Activated CD4-positive, alpha-beta T cell treated with anti-CD3 and anti-CD28 coated beads, Interleukin-2, amount 50 U/mL, for 16 hours (primary cell): Measurements from ENCODE around the gene CRABP1.

ENCODE experiments used
- DNase-seq: peaks from one replicate; pipeline ENCODE4 v3.0.0-alpha.2; 2020

CRABP1 gene

DNA sequence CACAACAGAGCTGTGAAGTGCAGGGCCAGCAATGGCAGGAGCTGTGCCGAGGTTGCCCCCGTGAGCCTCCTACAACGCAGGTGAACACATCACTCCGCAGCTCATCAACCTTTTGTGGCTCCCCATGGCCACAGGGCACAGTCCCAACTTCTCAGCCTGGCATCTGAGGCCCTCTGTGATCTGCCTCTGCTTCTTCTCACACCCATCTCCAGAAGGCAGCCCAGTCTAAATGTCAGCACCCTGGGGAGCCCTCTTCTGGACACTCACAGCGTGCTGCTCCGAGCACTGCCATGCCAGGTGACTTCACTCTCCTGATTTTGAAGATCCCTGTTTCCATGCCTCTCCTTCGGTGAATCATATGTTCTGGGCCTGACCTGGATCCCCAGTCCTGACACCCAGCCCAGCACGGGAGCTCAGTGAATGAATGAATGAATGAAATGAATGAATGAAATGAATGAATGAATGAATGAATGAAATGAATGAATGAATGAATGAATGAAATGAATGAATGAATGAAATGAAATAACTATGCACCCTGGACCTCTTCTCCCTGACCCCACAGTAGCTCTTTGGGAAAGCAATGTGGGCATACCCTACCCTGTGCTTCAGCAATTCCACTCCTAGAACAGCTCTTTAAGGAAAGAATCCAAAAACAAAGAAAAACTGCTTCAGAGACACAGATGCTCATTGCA, 22.9 kb upstream of the CRABP1 start:
- no peak for DNase-seq

DNA sequence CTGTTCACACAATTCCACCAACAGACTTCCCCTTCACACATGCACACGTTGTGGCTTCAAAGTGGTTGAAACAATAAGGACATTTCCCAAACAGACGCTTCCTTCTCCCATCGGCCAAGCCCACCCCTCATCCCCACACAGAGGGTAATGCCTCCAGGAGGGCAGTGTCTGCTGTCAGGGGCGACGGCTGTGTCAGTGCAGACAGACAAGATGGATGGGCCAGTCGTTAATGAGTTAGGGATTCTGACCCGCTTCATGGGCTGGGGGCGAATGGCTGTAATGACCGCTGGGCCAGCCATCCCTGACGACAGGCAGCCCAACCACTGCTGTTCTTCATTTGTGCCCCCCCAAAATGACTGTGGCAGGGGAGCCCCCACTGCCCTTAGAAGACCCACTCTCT, 20.6 kb upstream of the CRABP1 start:
- no peak for DNase-seq

DNA sequence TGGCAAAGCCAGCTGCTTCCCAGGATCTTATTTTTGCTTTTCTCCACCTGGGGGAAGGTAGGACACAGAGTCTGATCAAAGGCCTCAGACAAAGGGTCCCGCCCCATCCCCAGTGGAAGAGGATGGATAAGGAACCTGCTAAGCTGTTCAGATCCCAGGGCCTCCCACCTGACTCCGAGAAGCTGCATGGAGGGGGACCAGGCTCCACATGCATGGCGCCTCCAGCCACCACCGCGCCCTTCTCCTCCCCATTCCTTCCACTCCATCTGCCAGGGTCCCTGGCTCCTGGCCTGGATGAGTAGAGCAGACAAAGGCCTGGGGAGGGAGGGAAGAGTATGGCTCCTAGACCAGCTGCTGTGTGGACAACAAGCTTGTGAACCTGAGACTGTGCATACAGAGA, 20.0 kb upstream of the CRABP1 start:
- no peak for DNase-seq

DNA sequence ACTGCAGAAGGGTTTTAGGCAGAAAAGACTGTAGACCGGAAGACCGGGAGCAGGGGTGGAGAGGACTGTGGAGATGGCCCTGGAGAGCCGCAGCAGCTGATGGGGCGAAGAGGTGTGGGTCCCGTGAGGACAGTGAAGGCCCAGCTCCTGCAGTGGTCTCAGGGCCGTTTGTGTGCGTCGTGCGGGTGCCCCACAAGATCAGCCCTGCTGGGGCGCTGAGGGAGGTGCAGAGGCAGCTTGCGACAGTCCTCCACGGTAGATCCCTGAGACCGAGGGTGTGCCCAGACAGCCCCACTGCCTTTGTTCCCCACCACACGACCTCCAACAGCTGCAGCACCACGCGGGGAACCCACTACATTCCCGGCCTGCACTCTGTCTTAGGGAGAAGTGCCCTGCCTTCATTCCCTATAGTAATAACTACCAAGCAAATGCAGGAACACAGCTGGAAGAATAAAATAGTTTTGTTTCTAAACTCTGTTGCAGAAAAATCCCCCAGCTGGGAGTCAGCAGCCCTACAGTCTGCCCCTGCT, 19.0 kb upstream of the CRABP1 start:
- DNase-seq, result no peak

DNA sequence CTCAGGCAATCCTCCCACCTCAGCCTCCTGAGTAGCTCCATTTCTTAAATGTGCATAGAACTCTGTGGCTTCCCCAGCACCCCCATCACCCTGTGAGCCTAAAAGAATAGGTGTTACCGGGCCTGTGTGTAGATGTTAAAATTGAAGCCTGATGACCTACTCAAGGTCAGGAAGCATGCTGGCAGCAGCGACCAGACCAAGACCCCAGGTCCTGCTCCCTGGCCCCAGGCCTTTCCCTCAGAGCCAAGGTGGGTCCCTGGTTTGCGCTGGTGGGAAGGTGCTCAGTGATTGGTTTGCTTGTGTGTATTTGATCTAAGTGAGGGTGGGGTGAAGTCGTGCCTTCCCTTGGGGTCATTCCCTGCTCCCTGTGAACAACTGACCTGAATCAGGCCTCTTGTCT, 18.4 kb upstream of the CRABP1 start:
- DNase-seq, result no peak

DNA sequence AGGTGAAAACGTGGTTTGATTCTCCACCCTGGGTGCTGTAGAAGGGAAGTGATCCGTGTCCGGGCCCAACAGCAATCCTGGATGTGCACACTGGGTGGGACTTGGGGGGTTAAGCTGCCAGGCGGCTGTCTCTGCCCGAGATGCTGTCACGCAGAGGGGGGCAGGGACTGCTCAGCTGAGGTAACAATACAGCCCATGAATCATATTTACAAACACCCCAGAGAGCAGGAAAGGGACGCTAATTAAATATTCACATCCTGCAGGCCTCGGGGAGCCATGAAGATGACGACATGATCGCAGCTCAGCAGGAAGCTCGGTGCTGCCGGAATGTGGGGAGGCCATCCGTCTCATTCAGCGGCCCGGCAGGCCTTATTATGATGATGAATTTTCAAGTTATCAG, 17.9 kb upstream of the CRABP1 start:
- DNase-seq, result no peak

DNA sequence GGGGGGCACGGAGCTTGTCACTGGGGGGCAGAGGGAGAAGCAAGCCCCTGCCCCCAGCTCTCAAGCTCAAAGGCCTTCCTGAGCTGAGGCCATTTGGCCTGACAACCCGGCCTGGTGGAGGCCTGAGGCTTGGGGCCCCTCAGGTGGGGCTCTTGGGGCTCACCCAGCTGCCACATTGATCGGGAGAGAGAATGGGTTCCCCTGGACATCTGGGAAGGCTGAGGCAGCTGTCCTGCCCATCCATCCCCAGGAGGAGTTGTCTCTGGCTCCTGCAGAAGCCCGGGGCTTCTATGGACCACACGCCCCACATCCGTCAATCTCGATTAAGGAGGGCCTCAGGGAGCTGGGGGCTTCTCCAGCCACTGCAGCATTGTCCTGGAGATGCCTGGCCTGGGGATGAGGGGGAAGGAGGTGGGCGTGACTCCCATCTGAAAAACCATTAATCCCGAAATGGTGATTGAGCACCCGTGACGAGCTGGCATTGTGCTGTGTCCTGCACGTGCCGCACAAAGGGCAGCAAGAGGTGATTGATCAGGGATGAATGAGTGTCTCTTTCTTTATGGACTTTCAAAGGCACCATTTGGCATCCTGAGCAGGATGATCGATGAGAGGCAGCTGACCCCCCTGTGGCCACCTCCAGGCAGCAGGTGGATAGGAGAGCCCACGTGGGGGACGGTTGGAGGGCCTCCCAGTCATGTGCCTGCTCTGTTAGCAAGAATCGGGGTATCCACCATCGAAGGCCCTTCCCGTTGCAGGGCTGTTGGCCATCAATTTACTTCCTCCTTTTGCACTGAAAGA, 17.2 kb upstream of the CRABP1 start:
- no peak for DNase-seq

DNA sequence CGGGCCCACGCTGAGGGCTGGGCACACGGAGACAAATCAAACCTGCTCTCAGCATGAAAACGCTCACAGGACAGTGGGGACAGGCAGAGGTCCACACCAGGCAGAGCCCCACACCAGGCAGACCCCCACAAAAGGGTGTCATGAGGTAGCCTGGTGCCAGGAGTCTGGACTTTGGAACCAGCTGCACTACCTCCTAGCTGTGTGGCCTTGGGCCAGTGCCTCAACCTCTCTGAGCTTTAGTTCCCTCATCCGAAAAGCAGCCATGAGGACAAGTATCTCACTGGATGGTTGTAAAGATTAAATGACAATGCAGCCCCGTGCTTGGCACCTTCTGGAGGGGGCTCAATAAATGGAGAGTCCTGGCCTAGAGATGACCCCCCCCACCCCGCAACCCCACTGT, 16.5 kb upstream of the CRABP1 start:
- no peak for DNase-seq

DNA sequence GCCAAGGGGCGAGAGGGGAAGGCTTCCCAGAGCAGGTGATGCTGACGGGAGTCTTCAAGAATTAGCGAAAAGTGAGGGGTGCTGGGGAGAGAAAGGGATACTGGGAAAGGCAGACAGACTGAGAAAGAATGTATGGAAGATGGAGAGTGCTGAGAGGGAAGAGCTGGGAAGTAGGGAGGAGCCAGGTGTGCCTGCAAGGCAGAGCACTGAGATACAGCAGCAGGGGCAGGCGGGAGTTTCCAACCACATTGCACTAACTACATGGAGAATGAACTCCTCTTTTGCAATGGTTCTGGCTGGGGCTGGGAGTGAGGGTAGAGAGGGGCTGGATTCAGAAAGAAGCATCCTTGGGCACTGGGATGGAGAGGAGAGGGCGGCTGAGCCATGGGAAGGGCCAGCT, 16.0 kb upstream of the CRABP1 start:
- DNase-seq, result no peak

DNA sequence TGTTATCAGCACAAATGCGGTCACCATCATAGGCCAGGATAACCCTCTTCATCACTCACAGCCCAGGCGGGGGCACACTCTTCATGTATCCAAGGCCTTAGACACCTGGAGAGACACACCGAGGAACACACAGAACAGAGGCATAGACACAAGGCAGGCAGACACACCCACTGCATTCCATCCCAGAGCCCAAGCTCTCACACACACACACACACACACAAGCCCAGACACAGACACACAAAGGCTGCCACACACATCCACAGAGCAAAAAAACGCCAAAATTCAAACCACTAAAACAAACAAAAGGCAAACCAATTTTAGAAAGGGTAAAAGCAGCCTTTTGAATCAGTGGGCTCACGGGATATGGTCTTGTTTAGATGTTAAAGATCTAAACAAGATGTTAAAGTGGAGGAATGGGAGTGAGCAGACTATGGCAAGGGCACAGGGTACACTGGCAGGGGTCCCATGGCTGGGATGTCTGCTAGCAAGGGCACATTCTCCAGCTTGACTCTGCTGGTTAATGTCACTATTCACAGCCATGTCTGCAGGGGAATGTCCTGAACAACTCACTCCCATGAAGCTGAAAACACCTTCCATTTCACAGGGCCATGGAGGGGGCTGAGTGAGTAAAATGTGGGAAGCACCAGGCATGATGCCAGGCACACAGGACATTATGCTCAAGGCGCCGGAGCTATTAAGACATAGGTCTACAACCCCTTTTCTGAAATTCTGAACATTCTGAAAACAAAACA, 14.9 kb upstream of the CRABP1 start:
- no peak for DNase-seq

DNA sequence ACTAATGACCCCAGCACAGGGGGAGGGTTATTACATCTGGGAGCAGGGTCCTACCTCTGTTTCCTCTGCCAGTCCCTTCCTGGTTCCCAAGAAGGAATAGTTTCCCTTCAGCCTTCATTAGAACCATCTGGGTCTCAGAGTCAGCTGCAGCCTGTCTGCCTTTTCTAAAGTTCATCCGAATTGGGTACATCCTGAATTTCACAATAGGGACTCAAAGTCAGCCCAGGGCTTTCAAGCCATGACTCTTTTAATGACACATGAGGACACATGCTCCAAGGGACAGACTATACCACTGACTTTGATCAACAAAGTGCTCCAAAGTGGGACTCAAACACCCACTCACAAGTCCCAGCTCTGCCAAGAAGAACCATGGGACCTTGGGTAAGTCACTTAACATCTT, 12.7 kb upstream of the CRABP1 start:
- DNase-seq, result no peak

DNA sequence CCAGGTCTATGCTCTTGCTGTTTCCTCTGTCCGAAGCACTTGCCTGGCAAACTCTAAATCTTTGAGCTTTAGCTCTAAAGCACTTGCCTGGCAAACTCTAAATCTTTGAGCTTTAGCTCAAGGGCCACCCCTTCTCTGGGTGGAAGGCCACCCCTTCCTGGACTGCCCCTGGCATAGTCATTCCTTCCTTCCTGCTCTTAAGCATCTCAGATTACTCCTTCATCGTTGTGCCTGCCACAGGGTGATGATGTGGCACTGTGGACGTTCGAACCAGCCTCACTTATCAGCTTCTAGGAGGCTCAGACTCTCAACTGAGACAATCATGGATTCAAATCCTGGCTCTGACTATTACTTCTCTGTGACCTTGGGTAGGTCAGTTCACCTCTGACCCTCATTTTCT, 10.5 kb upstream of the CRABP1 start:
- DNase-seq, result peak; percentile 20

DNA sequence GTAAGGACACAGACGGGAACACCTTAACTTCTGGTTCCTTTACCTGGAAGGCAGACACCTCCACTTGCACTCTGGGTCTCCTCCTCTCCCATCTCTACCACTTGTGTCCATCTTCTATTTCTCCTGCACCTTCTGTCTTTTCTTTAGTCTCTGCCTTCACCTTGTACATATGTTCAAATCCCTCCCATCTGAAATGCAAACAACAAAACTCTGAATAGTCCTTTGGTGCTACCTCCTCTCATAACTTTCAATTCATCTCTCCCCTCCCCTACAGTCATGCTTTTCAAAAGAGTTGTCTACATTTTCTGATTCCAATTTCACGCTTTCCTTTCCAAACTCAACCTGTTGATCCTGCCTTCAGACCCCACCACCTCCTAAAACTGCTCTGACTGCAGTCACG, 5.3 kb upstream of the CRABP1 start:
- DNase-seq, result no peak

DNA sequence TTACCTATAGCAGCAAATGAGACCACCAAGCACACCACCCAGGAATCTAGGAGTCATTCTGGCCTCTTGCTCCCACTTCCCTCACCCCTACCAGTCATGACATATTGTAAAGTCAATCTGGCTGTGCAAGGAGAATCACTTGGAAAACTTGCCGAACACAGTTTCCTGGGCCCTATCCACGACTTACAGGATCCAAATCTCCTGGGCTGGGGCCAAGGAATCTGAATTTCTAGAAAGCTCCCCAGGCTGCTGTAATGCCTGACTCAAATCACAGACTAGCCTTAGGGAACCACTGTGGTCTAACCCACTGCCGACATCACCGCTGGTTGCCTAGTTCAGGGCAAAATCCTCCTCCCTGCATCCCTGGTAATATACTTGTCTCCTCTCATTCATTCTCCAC, 4.2 kb upstream of the CRABP1 start:
- no peak for DNase-seq

DNA sequence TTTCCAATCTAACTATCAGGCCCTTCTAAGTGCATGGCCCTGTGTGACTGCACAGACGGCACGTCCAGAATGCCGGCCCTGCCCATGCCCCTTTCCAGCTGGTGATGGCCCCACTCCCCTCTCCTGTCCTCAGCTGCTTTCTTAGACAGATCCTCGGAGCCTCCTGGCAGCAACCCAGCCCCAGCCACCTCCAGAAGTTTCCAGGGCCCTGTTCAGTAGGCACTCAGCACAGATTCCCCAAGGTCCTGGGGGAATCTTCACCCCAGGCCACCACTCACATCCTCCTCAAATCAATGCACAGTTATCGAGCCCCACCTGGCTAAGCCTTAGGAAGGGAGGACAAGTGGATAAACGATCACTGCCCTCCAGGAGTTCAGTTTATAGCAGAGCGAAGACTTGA, 1.4 kb upstream of the CRABP1 start:
- DNase-seq, result no peak

DNA sequence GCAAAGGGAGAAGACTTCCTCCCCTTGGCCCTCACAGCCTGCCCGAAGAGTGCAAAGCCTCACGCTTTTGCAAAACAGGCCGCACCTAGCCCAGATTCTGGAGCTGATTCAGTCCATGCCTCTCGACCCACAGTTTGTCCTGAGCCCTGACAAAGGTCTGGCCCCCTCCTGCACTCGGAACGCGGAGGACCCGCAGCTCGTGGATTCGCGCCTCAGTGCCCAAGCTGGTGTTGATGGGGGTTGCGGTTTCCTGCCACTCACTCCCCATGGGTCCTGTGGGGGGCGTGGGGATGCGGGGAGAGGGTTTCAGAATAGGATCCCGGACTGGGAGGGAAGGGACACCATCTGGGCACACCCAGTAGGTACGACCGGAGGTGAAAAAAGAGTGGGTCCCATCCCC, 594 bp upstream of the CRABP1 start:
- DNase-seq, result no peak

DNA sequence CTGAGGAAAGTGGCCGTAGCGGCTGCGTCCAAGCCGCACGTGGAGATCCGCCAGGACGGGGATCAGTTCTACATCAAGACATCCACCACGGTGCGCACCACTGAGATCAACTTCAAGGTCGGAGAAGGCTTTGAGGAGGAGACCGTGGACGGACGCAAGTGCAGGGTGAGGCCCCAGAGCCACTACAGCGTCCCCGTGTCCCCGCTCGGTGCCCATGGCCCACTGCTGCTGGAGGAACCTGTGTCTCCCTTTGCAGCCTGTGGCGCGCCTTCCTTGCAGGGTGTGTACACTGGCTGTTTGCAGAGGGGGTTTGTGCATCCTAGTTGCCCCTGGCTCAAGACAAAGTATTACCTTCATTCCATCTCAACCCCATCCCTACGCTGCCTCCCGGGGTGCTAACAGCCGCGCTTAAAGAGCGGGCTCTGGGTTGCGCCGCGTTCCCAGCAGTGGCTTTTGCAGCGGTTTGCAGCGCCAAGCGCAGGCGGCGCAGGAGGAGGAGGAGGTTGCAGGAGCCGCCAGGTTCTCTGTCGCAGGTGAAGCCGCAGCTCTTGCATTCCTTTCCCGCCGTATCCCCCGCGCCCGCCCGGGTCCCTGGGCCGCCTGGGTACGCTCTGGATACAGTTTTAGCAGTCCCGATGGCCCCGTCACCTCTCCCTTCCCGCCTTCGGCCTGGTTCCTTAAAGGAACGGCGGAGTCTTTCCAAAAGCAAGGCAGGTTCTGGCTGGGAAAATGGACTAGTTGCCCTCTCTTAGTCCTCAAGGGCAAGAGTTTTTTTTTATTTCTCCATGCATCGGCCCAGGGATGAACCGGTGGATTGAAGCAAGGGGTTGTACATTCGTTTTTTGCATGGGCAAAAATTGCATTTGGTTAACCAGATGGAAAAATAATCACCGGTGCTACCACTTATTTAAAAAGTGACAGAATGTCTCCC, 1.2 kb downstream of the CRABP1 start:
- no peak for DNase-seq

DNA sequence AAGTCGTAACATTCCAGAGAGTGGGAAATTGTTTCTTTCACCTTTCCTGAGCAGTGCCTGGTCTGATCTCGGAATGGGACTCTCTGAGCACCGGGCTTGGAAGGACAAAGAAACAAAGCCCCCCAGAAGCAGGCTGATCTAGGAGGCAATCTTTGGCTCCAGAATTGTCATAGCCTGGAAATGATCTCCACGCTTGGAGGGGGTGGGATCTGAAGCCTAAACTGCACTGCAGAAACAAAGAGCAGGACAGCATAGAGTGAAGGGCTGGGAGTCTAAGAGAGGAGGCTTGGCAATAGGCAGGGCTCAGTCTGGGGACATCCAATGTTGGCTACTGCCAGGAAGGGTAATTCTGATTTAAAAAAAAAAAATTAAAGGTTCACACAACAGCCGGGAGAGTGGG, 1.9 kb downstream of the CRABP1 start:
- no peak for DNase-seq

DNA sequence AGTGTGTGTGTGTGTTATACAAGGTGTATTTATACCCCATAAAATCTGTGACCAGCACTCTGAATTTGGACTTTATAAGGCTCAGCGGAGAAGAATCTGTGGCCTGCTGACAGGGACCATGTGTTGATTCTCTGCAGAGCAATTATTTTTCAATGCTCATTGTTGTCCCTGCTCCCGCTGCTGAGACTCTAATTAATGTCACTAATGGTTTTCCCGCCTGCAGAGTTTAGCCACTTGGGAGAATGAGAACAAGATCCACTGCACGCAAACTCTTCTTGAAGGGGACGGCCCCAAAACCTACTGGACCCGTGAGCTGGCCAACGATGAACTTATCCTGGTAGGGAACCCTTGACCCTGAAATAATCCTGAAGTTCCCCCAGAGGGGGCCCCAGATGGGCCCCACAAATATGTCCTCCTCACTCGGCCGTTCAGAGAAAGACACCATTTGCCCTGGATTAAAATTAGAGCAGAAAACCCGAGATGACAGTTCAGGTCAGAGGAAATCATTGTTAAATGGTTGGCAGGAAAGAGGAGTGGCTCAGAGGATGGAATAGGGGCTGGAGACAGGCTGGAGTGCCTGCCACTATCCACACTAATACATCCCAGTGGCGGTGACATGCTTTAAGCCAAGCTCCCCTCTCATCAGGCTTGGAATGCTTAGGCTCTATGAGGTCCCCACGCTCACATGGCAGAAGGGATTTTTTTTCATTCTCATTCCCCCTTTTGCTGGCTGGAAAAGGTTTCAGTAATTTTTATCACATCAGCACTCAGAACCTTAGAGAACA, 3.3 kb downstream of the CRABP1 start:
- no peak for DNase-seq

DNA sequence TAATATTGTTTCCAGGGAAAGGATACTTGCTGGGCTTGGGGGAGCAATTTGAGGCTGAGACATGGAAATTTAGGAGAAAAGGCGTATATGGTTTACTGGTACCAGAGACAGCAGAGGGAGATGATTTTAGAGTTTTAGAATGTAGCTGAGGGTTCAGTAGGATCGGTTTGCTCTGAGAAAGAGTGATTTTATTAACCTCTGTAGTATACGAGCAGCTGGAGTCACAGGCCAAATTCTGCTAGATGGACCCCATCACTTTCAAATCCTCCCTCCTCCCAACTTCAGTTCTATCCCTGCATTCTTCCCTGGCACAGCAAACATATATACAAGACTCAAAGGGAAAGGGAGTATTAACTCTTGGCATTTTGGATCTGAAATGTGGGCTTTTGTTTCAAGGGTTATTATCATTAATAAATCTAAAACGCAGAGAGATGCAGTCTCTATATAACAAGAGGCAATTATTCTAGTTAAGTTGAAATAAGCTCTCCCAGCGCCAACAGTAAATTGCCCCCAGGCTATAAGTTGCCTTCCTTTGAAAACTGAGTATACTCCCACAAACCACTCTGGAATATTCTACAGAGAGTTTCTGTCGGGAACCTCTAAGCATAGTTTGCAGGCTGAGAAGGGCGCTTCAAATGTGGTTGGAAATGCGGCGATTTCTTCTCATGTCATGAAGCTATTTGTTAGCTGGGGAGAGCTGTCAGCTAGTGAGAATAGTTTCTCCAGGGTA, 5.4 kb downstream of the CRABP1 start:
- no peak for DNase-seq
